Trophoblast cell (in vitro differentiated cells and primary cell): Measurements from ENCODE around the gene DUSP1.

Experiments used
- DNase-seq, 2 donors: peaks; one replicate each; pipeline ENCODE4 v3.0.0-alpha.2; 2016
- H2AFZ ChIP-seq: 2 replicates; pipeline ENCODE4 v1.6.1; 2013; ENCODE audit warnings: low read length, moderate library complexity, mild to moderate bottlenecking; ENCODE audit not compliant: insufficient read depth, poor library complexity
- H2AK5ac ChIP-seq: 2 replicates; pipeline ENCODE4 v1.6.1; 2013; ENCODE audit warnings: mild to moderate bottlenecking, low read length
- H2BK120ac ChIP-seq: 2 replicates; pipeline ENCODE4 v1.6.1; 2013; ENCODE audit warnings: low read length, mild to moderate bottlenecking, moderate library complexity; ENCODE audit not compliant: insufficient read depth, poor library complexity
- H2BK12ac ChIP-seq: 2 replicates; pipeline ENCODE4 v1.6.1; 2013; ENCODE audit warnings: mild to moderate bottlenecking, low read length, moderate library complexity
- H2BK5ac ChIP-seq: 2 replicates; pipeline ENCODE4 v1.6.1; 2013; ENCODE audit warnings: low read length, low read depth, moderate library complexity, mild to moderate bottlenecking; ENCODE audit not compliant: poor library complexity
- H3K14ac ChIP-seq: 2 replicates; pipeline ENCODE4 v1.6.1; 2013; ENCODE audit warnings: mild to moderate bottlenecking, low read length
- H3K18ac ChIP-seq: 2 replicates; pipeline ENCODE4 v1.6.1; 2013; ENCODE audit warnings: mild to moderate bottlenecking, low read length
- H3K23ac ChIP-seq: 2 replicates; pipeline ENCODE4 v1.6.1; 2013; ENCODE audit warnings: low read length
- H3K27ac ChIP-seq: 2 replicates; pipeline ENCODE4 v1.5.1; 2013; ENCODE audit warnings: low read depth, mild to moderate bottlenecking, inconsistent platforms, low read length, moderate library complexity
- H3K27me3 ChIP-seq: 2 replicates; pipeline ENCODE4 v1.6.1; 2013; ENCODE audit warnings: inconsistent platforms, mild to moderate bottlenecking, low read length, moderate library complexity; ENCODE audit not compliant: insufficient read depth
- H3K36me3 ChIP-seq, 2 experiments: 1 replicate in 1 of 2; 2 replicates in 1 of 2; pipeline ENCODE4 v1.6.1; 2013; ENCODE audit warnings: low read length in 2 of 2, mild to moderate bottlenecking in 2 of 2, moderate library complexity in 1 of 2; ENCODE audit not compliant: insufficient read depth in 2 of 2, control insufficient read depth in 1 of 2
- H3K4ac ChIP-seq: 2 replicates; pipeline ENCODE4 v1.6.1; 2013; ENCODE audit warnings: low read depth, mild to moderate bottlenecking, low read length, moderate library complexity
- H3K4me1 ChIP-seq, 2 experiments: 1 replicate in 1 of 2; 2 replicates in 1 of 2; pipeline ENCODE4 v1.6.1; 2013; ENCODE audit warnings: low read length in 2 of 2, mild to moderate bottlenecking in 2 of 2, moderate library complexity in 1 of 2; ENCODE audit not compliant: insufficient read depth in 2 of 2, control insufficient read depth in 1 of 2
- H3K4me2 ChIP-seq: 2 replicates; pipeline ENCODE4 v1.6.1; 2013; ENCODE audit warnings: inconsistent platforms, mild to moderate bottlenecking, low read length, moderate library complexity
- H3K4me3 ChIP-seq: 2 replicates; pipeline ENCODE4 v1.5.1; 2013; ENCODE audit warnings: mild to moderate bottlenecking, low read depth, low read length, inconsistent platforms
- H3K79me1 ChIP-seq: one replicate; pipeline ENCODE4 v1.6.1; 2013; ENCODE audit warnings: low read length
- H3K79me2 ChIP-seq: 2 replicates; pipeline ENCODE4 v1.6.1; 2013; ENCODE audit warnings: low read length, mild to moderate bottlenecking; ENCODE audit not compliant: control insufficient read depth, insufficient read depth, poor library complexity
- H3K9ac ChIP-seq: 2 replicates; pipeline ENCODE4 v1.6.1; 2013; ENCODE audit warnings: mild to moderate bottlenecking, low read length
- H3K9me3 ChIP-seq: 2 replicates; pipeline ENCODE4 v1.6.1; 2013; ENCODE audit warnings: low read depth, mild to moderate bottlenecking, control low read depth, inconsistent platforms, low read length; ENCODE audit not compliant: insufficient read depth
- H4K12ac ChIP-seq: 2 replicates; pipeline ENCODE4 v1.6.1; 2013; ENCODE audit warnings: low read depth, mild to moderate bottlenecking, low read length, moderate library complexity
- H4K8ac ChIP-seq: 2 replicates; pipeline ENCODE4 v1.6.1; 2013; ENCODE audit warnings: low read depth, mild to moderate bottlenecking, low read length, moderate library complexity
- H4K91ac ChIP-seq: one replicate; pipeline ENCODE4 v1.6.1; 2013; ENCODE audit warnings: low read depth, mild to moderate bottlenecking, low read length, moderate library complexity
- WGBS: extraction: QIAGEN DNeasy Blood & Tissue Kit; methylation state at CpG from one replicate; pipeline ENCODE4 v1.1.7; 2013; ENCODE audit warnings: missing lambda C conversion rate; ENCODE audit not compliant: insufficient read length, insufficient coverage; ENCODE audit errors: extremely low coverage; 5-methylcytosine and 5-hydroxymethylcytosine counted together

The DUSP1 gene

GRCh38 chr5:172753101-172753500 lies 17.9 kb downstream of the DUSP1 start:
- Histone ChIP-seq H4K91ac (no peak overlapping the region), H3K27me3 (no peaks in the 10 kb centered on the region), H3K18ac (no peak overlapping the region), H3K9me3 (peaks cover 2% of the 10 kb centered on the region), H3K27ac (no peak overlapping the region), H2AFZ (no peak overlapping the region), H4K8ac (no peak overlapping the region), H3K4me1 (peaks cover 0 to 3% of the 10 kb centered on the region in 2 experiments), H3K79me2 (no peaks in the 10 kb centered on the region), H3K79me1 (no peaks in the 10 kb centered on the region), H3K4me2 (no peak overlapping the region), H2BK12ac (no peak overlapping the region), H3K14ac (no peak overlapping the region), H3K4me3 (no peak overlapping the region), H2BK120ac (no peak overlapping the region), H3K9ac (no peak overlapping the region), H2BK5ac (no peak overlapping the region), H4K12ac (no peak overlapping the region), H3K23ac (no peak overlapping the region), H3K4ac (no peak overlapping the region), H2AK5ac (no peak overlapping the region), H3K36me3 (no peaks in the 10 kb centered on the region)
- no peak for DNase-seq
- WGBS = no CpG with 5 or more reads among the region's 2 CpGs

- Histone ChIP-seq H3K9ac (no peak overlapping the region), H3K14ac (no peak overlapping the region), H3K4ac (no peak overlapping the region), H4K12ac (no peak overlapping the region), H2BK120ac (no peak overlapping the region), H4K8ac (no peak overlapping the region), H2AFZ (no peak overlapping the region), H3K18ac (no peak overlapping the region), H3K79me2 (no peaks in the 10 kb centered on the region), H3K27ac (no peak overlapping the region), H2BK12ac (no peak overlapping the region), H3K36me3 (no peaks in the 10 kb centered on the region), H3K27me3 (no peaks in the 10 kb centered on the region), H3K4me2 (no peak overlapping the region), H4K91ac (no peak overlapping the region), H3K9me3 (peaks cover 4% of the 10 kb centered on the region), H3K4me3 (no peak overlapping the region), H3K4me1 (no peaks in the 10 kb centered on the region), H2BK5ac (no peak overlapping the region), H2AK5ac (no peak overlapping the region), H3K79me1 (no peaks in the 10 kb centered on the region), H3K23ac (no peak overlapping the region)
- peak; percentile 63 to 80 for DNase-seq
- 100% methylated on average over 8 of the region's 14 CpGs for WGBS
Measured at GRCh38 chr5:172751761-172752510, 19.1 kb downstream of the DUSP1 start.

GRCh38 chr5:172749881-172750633 lies 20.9 kb downstream of the DUSP1 start:
- Histone ChIP-seq H2AFZ (no peak overlapping the region), H2BK12ac (no peak overlapping the region), H3K18ac (no peak overlapping the region), H4K8ac (no peak overlapping the region), H3K4ac (no peak overlapping the region), H4K12ac (no peak overlapping the region), H2BK5ac (no peak overlapping the region), H3K4me3 (no peak overlapping the region), H2BK120ac (no peak overlapping the region), H2AK5ac (no peak overlapping the region), H3K27ac (no peak overlapping the region), H3K4me2 (no peak overlapping the region), H3K27me3 (no peaks in the 10 kb centered on the region), H3K36me3 (no peaks in the 10 kb centered on the region), H3K79me1 (no peaks in the 10 kb centered on the region), H3K9me3 (peaks cover 4% of the 10 kb centered on the region), H4K91ac (no peak overlapping the region), H3K9ac (no peak overlapping the region), H3K4me1 (no peaks in the 10 kb centered on the region), H3K23ac (no peak overlapping the region), H3K14ac (no peak overlapping the region), H3K79me2 (no peaks in the 10 kb centered on the region)
- no peak for DNase-seq
- WGBS = no CpG with 5 or more reads among the region's 19 CpGs

GRCh38 chr5:172749076-172749475 lies 21.9 kb downstream of the DUSP1 start:
- Histone ChIP-seq H3K9me3 (peaks cover 4% of the 10 kb centered on the region), H3K79me2 (no peaks in the 10 kb centered on the region), H4K91ac (no peak overlapping the region), H2BK5ac (no peak overlapping the region), H2AK5ac (no peak overlapping the region), H4K12ac (no peak overlapping the region), H3K36me3 (no peaks in the 10 kb centered on the region), H3K27me3 (no peaks in the 10 kb centered on the region), H2BK120ac (no peak overlapping the region), H3K23ac (no peak overlapping the region), H3K27ac (no peak overlapping the region), H2BK12ac (no peak overlapping the region), H3K14ac (no peak overlapping the region), H3K9ac (no peak overlapping the region), H3K4me3 (no peak overlapping the region), H2AFZ (no peak overlapping the region), H3K4me2 (no peak overlapping the region), H3K79me1 (no peaks in the 10 kb centered on the region), H3K4ac (no peak overlapping the region), H4K8ac (no peak overlapping the region), H3K4me1 (no peaks in the 10 kb centered on the region), H3K18ac (no peak overlapping the region)
- DNase-seq = no peak
- no CpG with 5 or more reads among the region's 7 CpGs for WGBS
